HEK293 (cell line): ENCODE data around the gene PABPN1L.

Experiments used
- ATF2 ChIP-seq: fragments of 450-650 bp; formaldehyde crosslinking; IDR thresholded peaks from 2 replicates; pipeline ENCODE4 v1.5.1; 2016; ENCODE audit warnings: missing biosample characterization, missing genetic modification characterization, low read depth
- CTCF ChIP-seq: fragments of 450-650 bp; formaldehyde crosslinking; IDR thresholded peaks from 2 replicates; pipeline ENCODE4 v1.5.1; 2016; ENCODE audit warnings: missing biosample characterization, missing genetic modification characterization
- YY1 ChIP-seq: fragments of 450-650 bp; formaldehyde crosslinking; IDR thresholded peaks from 2 replicates; pipeline ENCODE4 v1.5.1; 2018; ENCODE audit warnings: missing biosample characterization, missing genetic modification characterization

- TF ChIP-seq CTCF (tag by site-specific recombination) (no peak), YY1 (no peak), ATF2 (no peak)
Observed at GRCh38 chr16:88862968-88863367, 3.5 kb downstream of the PABPN1L start.
